GM18499 (cell line): ENCODE measurements around the gene NAMPT.

Experiments
- ATAC-seq: cut with Tn5 transposase; IDR thresholded peaks from one replicate; pipeline ENCODE4 v1.9.1; 2021; ENCODE audit warnings: moderate number of reproducible peaks; ENCODE audit not compliant: insufficient read depth, unreplicated experiment

The NAMPT gene

DNA sequence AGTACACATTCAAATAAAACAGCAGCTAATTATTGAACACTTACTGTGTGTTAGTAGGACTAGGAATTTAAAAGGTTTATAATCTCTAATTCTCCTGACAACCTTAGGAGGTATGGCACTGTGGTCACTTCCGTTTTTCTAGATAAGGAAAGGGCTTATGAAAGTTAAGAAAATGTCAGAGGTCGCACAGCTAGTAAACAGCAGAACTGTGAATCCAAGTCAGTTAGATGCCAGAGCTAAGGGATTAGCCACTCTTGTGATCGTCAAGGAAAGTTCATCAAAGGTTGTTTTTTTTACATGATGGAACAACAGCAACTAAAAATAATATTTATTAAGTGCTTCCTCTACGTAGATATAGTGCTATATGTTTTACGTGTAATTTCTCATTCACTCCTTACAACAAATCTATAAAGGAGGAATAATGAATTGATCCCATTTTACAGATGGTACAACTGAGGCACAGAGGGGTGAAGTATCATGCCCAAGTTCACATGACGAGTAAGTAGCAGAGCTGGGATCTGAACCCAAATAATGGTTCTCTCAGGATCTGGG, 84.9 kb downstream of the NAMPT start:
- ATAC-seq, result no peak

DNA sequence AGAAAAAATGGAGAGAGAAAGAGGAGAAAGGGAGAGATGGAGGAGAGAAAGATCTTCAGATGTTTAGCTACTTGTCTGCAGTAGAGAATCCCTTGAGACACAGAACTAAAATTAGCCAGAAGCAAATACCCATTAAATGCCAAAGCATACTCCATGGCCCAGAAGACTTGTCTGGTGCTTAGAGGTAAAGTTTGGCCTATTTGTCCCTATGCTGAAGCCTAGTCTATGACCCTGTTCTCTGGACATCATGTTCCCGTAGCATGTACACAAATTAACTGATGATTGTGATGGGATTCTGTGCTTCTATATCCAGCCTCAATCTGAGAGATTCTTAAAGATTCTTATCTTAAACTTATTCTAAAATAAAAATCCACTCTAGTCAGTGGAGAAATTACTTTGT, 85.8 kb downstream of the NAMPT start:
- ATAC-seq, result no peak
